Activated CD8-positive, alpha-beta memory T cell treated with anti-CD3 and anti-CD28 coated beads, Interleukin-2, amount 10 ng/mL, durations not matched to agents 7 days and 5 days (primary cell): Measurements from ENCODE around the gene SRSF11. TPM values are rescaled to one million over a fixed set of nuclear protein-coding genes. Genes with fewer than 3 reads are reported as not detected.

Experiments
- ATAC-seq: fragments of 150-1000 bp; cut with Tn5 transposase; one replicate; pipeline ENCODE4 v1.10.0; 2021; ENCODE audit warnings: moderate library complexity
- CTCF ChIA-PET: fragments of 350-600 bp; sonication (Branson Sonifier 250); formaldehyde crosslinking; loops from one replicate; lab custom pipeline; 2021; ENCODE audit warnings: antibody characterized with exemption; lab: Charles Lee
- DNase-seq: peaks from one replicate; pipeline ENCODE4 v3.0.0-alpha.2; 2020
- H3K27ac Mint-ChIP-seq: one replicate; pipeline ENCODE4 v1.8.0; 2021; ENCODE audit warnings: mild to moderate bottlenecking, mixed read lengths
- H3K27me3 Mint-ChIP-seq: one replicate; pipeline ENCODE4 v1.8.0; 2021; ENCODE audit warnings: mixed read lengths
- H3K36me3 Mint-ChIP-seq: one replicate; pipeline ENCODE4 v1.8.0; 2021; ENCODE audit warnings: mild to moderate bottlenecking, mixed read lengths
- H3K4me1 Mint-ChIP-seq: one replicate; pipeline ENCODE4 v1.8.0; 2021; ENCODE audit warnings: mixed read lengths
- H3K4me3 Mint-ChIP-seq: one replicate; pipeline ENCODE4 v1.8.0; 2021; ENCODE audit warnings: mild to moderate bottlenecking, moderate library complexity, mixed read lengths
- H3K9me3 Mint-ChIP-seq: one replicate; pipeline ENCODE4 v1.8.0; 2022; ENCODE audit warnings: low read depth, mixed read lengths
- total RNA-seq, 2 experiments: library from RNA; stranded (reverse); gene quantifications; one replicate each; pipeline ENCODE4 v1.2.3, GENCODE V29; 2021

Gene SRSF11
- total RNA-seq, 2 experiments from 2014 or later = 190 to 196 TPM

GRCh38 chr1:70231475-70231874, 10.3 kb downstream of the SRSF11 start:
- Mint-ChIP-seq H3K4me1 (peaks cover 29% of the 10 kb centered on the region), H3K9me3 (no peaks in the 10 kb centered on the region), H3K27ac (no peak overlapping the region), H3K27me3 (no peaks in the 10 kb centered on the region), H3K36me3 (peaks cover 59% of the 10 kb centered on the region), H3K4me3 (no peak overlapping the region)
- DNase-seq (no peak), ATAC-seq (no peak)
- CTCF ChIA-PET = interaction anchor here (0.9 kb wide), 1 partner anchor 277 kb away, joined by 3 read pairs; no protein-coding TSS in a partner anchor

- CTCF ChIA-PET = interaction anchor here (1.5 kb wide), 1 partner anchor 11 kb away, joined by 4 read pairs; no protein-coding TSS in a partner anchor
- DNase-seq = no peak
- no peak overlapping the region for H3K4me3 Mint-ChIP-seq
- no peaks in the 10 kb centered on the region for H3K27me3 Mint-ChIP-seq
- no peak overlapping the region for H3K27ac Mint-ChIP-seq
- ATAC-seq = no peak
- H3K36me3 Mint-ChIP-seq = peaks cover 62% of the 10 kb centered on the region
- peaks cover 12% of the 10 kb centered on the region for H3K4me1 Mint-ChIP-seq
- no peaks in the 10 kb centered on the region for H3K9me3 Mint-ChIP-seq
Observed at GRCh38 chr1:70234733-70235132, 13.6 kb downstream of the SRSF11 start.

GRCh38 chr1:70239940-70240339, 18.8 kb downstream of the SRSF11 start:
- no peak for DNase-seq
- no peaks in the 10 kb centered on the region for H3K27me3 Mint-ChIP-seq
- peak overlapping the region; percentile 11 for H3K27ac Mint-ChIP-seq
- CTCF ChIA-PET = no interaction called here
- no peak overlapping the region for H3K4me3 Mint-ChIP-seq
- no peaks in the 10 kb centered on the region for H3K9me3 Mint-ChIP-seq
- H3K36me3 Mint-ChIP-seq = peaks cover 67% of the 10 kb centered on the region
- peaks cover 13% of the 10 kb centered on the region for H3K4me1 Mint-ChIP-seq
- no peak for ATAC-seq

- Mint-ChIP-seq H3K9me3 (no peaks in the 10 kb centered on the region), H3K27me3 (no peaks in the 10 kb centered on the region), H3K36me3 (peaks cover 72% of the 10 kb centered on the region), H3K27ac (peak overlapping the region; percentile 88), H3K4me1 (peaks cover 32% of the 10 kb centered on the region), H3K4me3 (no peak overlapping the region)
- DNase-seq (no peak), ATAC-seq (no peak)
- CTCF ChIA-PET = no interaction called here
Observed at GRCh38 chr1:70247122-70247521, 25.9 kb downstream of the SRSF11 start.

GRCh38 chr1:70247768-70248167, 26.6 kb downstream of the SRSF11 start:
- ATAC-seq (peak; percentile 75), DNase-seq (no peak)
- peak overlapping the region; percentile 88 for H3K27ac Mint-ChIP-seq
- H3K36me3 Mint-ChIP-seq = peaks cover 70% of the 10 kb centered on the region
- no peak overlapping the region for H3K4me3 Mint-ChIP-seq
- H3K4me1 Mint-ChIP-seq = peaks cover 31% of the 10 kb centered on the region
- CTCF ChIA-PET = no interaction called here
- no peaks in the 10 kb centered on the region for H3K27me3 Mint-ChIP-seq
- H3K9me3 Mint-ChIP-seq = no peaks in the 10 kb centered on the region

GRCh38 chr1:70248729-70249128, 27.5 kb downstream of the SRSF11 start:
- Mint-ChIP-seq H3K4me1 (peaks cover 29% of the 10 kb centered on the region), H3K4me3 (no peak overlapping the region), H3K9me3 (no peaks in the 10 kb centered on the region), H3K27ac (no peak overlapping the region), H3K27me3 (no peaks in the 10 kb centered on the region), H3K36me3 (peaks cover 65% of the 10 kb centered on the region)
- DNase-seq (no peak), ATAC-seq (no peak)
- CTCF ChIA-PET = no interaction called here

- CTCF ChIA-PET = no interaction called here
- H3K4me1 Mint-ChIP-seq = no peaks in the 10 kb centered on the region
- H3K27ac Mint-ChIP-seq = no peak overlapping the region
- no peak for ATAC-seq
- peaks cover 10% of the 10 kb centered on the region for H3K36me3 Mint-ChIP-seq
- no peaks in the 10 kb centered on the region for H3K27me3 Mint-ChIP-seq
- no peak overlapping the region for H3K4me3 Mint-ChIP-seq
- no peak for DNase-seq
- H3K9me3 Mint-ChIP-seq = no peaks in the 10 kb centered on the region
Observed at GRCh38 chr1:70256664-70257063, 35.5 kb downstream of the SRSF11 start.

- H3K27ac Mint-ChIP-seq = peak overlapping the region; percentile 37
- ATAC-seq (no peak), DNase-seq (no peak)
- no peaks in the 10 kb centered on the region for H3K27me3 Mint-ChIP-seq
- H3K4me1 Mint-ChIP-seq = peaks cover 2% of the 10 kb centered on the region
- H3K4me3 Mint-ChIP-seq = no peak overlapping the region
- peaks cover 32% of the 10 kb centered on the region for H3K36me3 Mint-ChIP-seq
- H3K9me3 Mint-ChIP-seq = no peaks in the 10 kb centered on the region
- CTCF ChIA-PET = no interaction called here
Observed at GRCh38 chr1:70264839-70265238, 43.7 kb downstream of the SRSF11 start.

GRCh38 chr1:70265946-70266345, 44.8 kb downstream of the SRSF11 start:
- no peak for DNase-seq
- no peak overlapping the region for H3K27ac Mint-ChIP-seq
- no peaks in the 10 kb centered on the region for H3K9me3 Mint-ChIP-seq
- CTCF ChIA-PET = no interaction called here
- peaks cover 2% of the 10 kb centered on the region for H3K4me1 Mint-ChIP-seq
- H3K27me3 Mint-ChIP-seq = no peaks in the 10 kb centered on the region
- no peak overlapping the region for H3K4me3 Mint-ChIP-seq
- no peak for ATAC-seq
- peaks cover 30% of the 10 kb centered on the region for H3K36me3 Mint-ChIP-seq

- ATAC-seq (no peak), DNase-seq (no peak)
- Mint-ChIP-seq H3K4me1 (no peaks in the 10 kb centered on the region), H3K27me3 (no peaks in the 10 kb centered on the region), H3K9me3 (no peaks in the 10 kb centered on the region), H3K27ac (no peak overlapping the region), H3K4me3 (no peak overlapping the region), H3K36me3 (peaks cover 26% of the 10 kb centered on the region)
- CTCF ChIA-PET = no interaction called here
Observed at GRCh38 chr1:70277875-70278274, 56.7 kb downstream of the SRSF11 start.

- no peaks in the 10 kb centered on the region for H3K9me3 Mint-ChIP-seq
- ATAC-seq (no peak), DNase-seq (no peak)
- CTCF ChIA-PET = no interaction called here
- H3K27me3 Mint-ChIP-seq = no peaks in the 10 kb centered on the region
- H3K4me3 Mint-ChIP-seq = no peak overlapping the region
- no peaks in the 10 kb centered on the region for H3K4me1 Mint-ChIP-seq
- H3K27ac Mint-ChIP-seq = no peak overlapping the region
- H3K36me3 Mint-ChIP-seq = peaks cover 20% of the 10 kb centered on the region
Observed at GRCh38 chr1:70278710-70279109, 57.5 kb downstream of the SRSF11 start.

GRCh38 chr1:70284366-70284765, 63.2 kb downstream of the SRSF11 start:
- DNase-seq (no peak), ATAC-seq (no peak)
- CTCF ChIA-PET = no interaction called here
- H3K4me3 Mint-ChIP-seq = no peak overlapping the region
- peaks cover 22% of the 10 kb centered on the region for H3K36me3 Mint-ChIP-seq
- H3K9me3 Mint-ChIP-seq = no peaks in the 10 kb centered on the region
- H3K27ac Mint-ChIP-seq = no peak overlapping the region
- H3K27me3 Mint-ChIP-seq = no peaks in the 10 kb centered on the region
- no peaks in the 10 kb centered on the region for H3K4me1 Mint-ChIP-seq

GRCh38 chr1:70286453-70286852, 65.3 kb downstream of the SRSF11 start:
- ATAC-seq = no peak
- DNase-seq = no peak
- H3K4me3 Mint-ChIP-seq = no peak overlapping the region
- H3K4me1 Mint-ChIP-seq = no peaks in the 10 kb centered on the region
- H3K36me3 Mint-ChIP-seq = peaks cover 23% of the 10 kb centered on the region
- H3K27me3 Mint-ChIP-seq = no peaks in the 10 kb centered on the region
- H3K27ac Mint-ChIP-seq = no peak overlapping the region
- CTCF ChIA-PET = no interaction called here
- no peaks in the 10 kb centered on the region for H3K9me3 Mint-ChIP-seq

- no peak for DNase-seq
- no peaks in the 10 kb centered on the region for H3K27me3 Mint-ChIP-seq
- no peaks in the 10 kb centered on the region for H3K9me3 Mint-ChIP-seq
- peaks cover 25% of the 10 kb centered on the region for H3K36me3 Mint-ChIP-seq
- no peaks in the 10 kb centered on the region for H3K4me1 Mint-ChIP-seq
- ATAC-seq = no peak
- H3K27ac Mint-ChIP-seq = no peak overlapping the region
- CTCF ChIA-PET = no interaction called here
- no peak overlapping the region for H3K4me3 Mint-ChIP-seq
Observed at GRCh38 chr1:70288166-70288565, 67.0 kb downstream of the SRSF11 start.

- DNase-seq = no peak
- Mint-ChIP-seq H3K36me3 (peaks cover 36% of the 10 kb centered on the region), H3K9me3 (no peaks in the 10 kb centered on the region), H3K4me1 (no peaks in the 10 kb centered on the region), H3K4me3 (no peak overlapping the region), H3K27me3 (no peaks in the 10 kb centered on the region), H3K27ac (no peak overlapping the region)
- no peak for ATAC-seq
- CTCF ChIA-PET = no interaction called here
Observed at GRCh38 chr1:70290218-70290617, 69.0 kb downstream of the SRSF11 start.
